GM12891 (cell line): ENCODE measurements around the gene GSTP1.

Source experiments
- PAX5 ChIP-seq: IDR thresholded peaks from 2 replicates; pipeline ENCODE4 v1.6.1; 2011; ENCODE audit warnings: low read length, moderate library complexity, mild to moderate bottlenecking; ENCODE audit not compliant: insufficient read depth, severe bottlenecking
- POLR2A ChIP-seq: IDR thresholded peaks from 2 replicates; pipeline ENCODE4 v1.6.1; 2011; ENCODE audit warnings: low read depth, low read length, control low read depth
- POLR2AphosphoS5 ChIP-seq: IDR thresholded peaks from 2 replicates; pipeline ENCODE4 v1.6.1; 2011; ENCODE audit warnings: low read depth, low read length, control low read depth
- POU2F2 ChIP-seq: IDR thresholded peaks from 2 replicates; pipeline ENCODE4 v1.6.1; 2011; ENCODE audit warnings: low read depth, mild to moderate bottlenecking, control low read depth, low read length, moderate library complexity
- SPI1 ChIP-seq: IDR thresholded peaks from 2 replicates; pipeline ENCODE4 v1.6.1; 2011; ENCODE audit warnings: low read depth, low read length, control low read depth
- TAF1 ChIP-seq: IDR thresholded peaks from 2 replicates; pipeline ENCODE4 v1.6.1; 2011; ENCODE audit warnings: low read depth, low read length, control low read depth

DNA sequence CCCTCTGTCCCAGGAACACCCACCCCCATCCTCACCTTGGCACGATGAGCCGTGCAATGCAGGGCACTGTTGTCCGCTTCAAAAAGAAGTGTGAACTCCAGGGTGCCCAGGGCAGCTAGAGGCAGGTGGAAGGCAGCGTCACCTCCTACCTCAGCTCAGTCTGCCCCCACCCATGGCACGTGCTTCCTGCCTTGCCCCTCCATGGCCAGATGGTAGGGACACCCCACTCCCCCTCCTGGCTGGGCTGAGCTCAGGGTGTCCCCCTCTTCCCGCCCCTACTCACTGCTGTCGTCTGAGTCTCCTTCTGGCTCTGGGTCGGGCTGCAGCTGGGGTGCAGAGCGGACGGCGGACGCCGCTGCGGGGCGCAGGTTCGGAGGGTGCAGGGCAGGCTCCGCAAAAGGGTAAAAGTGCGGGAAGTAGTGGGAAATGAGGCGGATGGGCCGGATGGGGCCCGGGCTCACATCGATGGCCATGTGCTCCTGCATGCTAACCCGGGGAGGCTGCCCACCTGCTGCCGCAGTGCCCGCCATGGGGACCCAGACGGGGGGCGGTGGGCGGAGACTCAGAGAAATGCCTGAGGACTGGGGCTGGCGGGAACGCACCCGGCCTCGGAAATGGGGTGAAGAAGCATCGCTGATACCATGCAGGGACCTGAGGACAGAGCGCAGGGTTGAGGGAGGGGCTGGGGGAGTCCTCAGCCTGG is 32.3 kb downstream of the GSTP1 start:
- no peak for TF ChIP-seq POLR2A
- no peak for TF ChIP-seq POLR2AphosphoS5
- no peak for TF ChIP-seq TAF1
- TF ChIP-seq POU2F2: no peak
- no peak for TF ChIP-seq SPI1
- no peak for TF ChIP-seq PAX5
